Inflammatory macrophage (primary cell): ENCODE results near the gene TRIM6.
"Not testable (repeated sequence)": the region's sequence is repeated elsewhere in the genome, so short reads cannot be mapped to it uniquely, and the experiment has no call there.

Experiments
- DNase-seq, 2 donors: peaks; one replicate each; pipeline ENCODE4 v3.0.0-alpha.2; 2020 to 2022

TRIM6 gene

GRCh38 chr11:5604896-5605295 is 8.5 kb downstream of the TRIM6 start:
- DNase-seq, result no peak

DNA sequence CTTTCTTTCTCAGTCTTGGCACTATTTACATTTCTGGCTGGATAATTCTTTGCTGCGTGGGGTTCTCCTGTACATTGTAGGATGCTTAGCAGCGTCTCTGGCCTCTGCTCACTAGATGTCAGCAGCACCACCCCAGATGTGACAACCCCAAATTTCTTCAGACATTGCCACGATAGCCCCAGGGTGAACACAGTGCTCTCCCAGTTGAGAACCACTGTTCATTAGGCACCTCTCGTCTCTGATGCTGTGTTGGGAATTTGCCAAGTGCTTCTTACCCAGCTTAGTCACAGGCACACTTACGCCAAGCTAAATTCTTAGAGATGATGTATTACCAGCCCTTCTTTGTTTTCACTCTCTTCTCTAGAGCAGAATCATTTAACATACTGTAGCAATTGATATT is 9.4 kb downstream of the TRIM6 start:
- no peak for DNase-seq

GRCh38 chr11:5608808-5609207 is 12.4 kb downstream of the TRIM6 start:
- DNase-seq, result no peak

GRCh38 chr11:5610446-5610845 is 14.0 kb downstream of the TRIM6 start:
- DNase-seq, result no peak

GRCh38 chr11:5611627-5612026 is 15.2 kb downstream of the TRIM6 start:
- DNase-seq, result no peak

DNA sequence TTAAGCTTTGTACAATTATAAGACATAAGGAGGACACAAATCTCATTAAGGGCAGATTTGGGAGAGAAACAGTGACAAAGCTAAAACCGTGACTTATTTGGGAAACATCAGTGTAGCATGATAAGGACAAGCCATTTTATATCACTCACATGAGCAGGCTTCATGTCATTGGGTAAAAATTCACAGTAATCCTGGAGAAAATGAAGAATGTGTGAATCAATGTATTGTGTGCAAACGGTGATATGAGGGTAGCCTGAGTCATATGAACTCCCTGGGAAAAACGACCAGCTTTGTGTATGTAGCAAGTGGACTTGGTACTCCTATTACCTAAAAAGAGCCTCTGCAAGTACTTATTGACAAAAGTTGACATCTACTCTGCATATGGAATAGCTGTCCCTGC is 22.4 kb downstream of the TRIM6 start:
- DNase-seq, result no peak

- no peak for DNase-seq
Measured at GRCh38 chr11:5620651-5621521, 24.4 kb downstream of the TRIM6 start.

- no peak for DNase-seq
Measured at GRCh38 chr11:5621580-5621979, 25.1 kb downstream of the TRIM6 start.

GRCh38 chr11:5622802-5623201 is 26.4 kb downstream of the TRIM6 start:
- DNase-seq, result no peak

DNA sequence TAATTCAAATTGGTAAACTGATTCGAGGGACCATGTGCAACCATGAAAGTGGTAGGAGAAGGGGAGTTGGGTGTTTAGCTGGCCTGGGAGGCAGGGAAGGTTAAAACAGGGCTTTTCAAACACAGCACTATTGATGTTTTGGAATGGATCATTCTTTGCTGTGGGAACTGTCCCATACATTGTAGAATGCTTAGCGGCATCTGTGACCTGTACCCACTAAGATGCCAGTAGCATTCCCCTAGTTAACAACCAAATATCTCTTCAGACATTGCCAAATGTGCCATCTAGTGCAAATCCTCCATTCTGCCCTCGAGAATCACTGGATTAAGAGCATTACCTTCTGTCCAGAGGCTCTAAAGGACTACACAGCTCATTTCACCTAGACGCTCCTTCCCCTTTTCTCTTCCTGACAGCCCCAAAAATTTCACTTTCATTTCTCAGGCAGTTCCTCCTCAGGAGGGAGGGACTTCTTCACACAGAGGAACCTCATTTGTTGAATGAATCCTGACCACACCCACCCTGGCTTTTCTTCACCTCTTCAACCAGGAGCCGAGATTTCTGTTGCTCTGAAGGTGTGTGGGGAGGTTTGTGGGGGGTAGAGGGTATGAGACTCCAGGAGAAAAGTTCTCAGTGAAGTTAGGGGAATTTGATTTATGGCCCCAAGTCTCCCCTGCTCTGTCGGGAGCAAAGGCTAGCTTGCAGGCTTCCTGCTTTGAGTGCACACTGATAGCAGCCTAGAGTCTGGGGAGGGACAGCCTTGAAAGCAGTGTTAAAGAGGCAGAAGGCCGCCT is 28.2 kb downstream of the TRIM6 start, which contains the start of gene TRIM34:
TRIM34 (plus strand) TSS at position 513 of the 791 bp plus-strand sequence. CDS start 7,331 bp downstream, outside the sequence.
- peak; percentile 80 to 89 for DNase-seq

- no peak for DNase-seq
Measured at GRCh38 chr11:5625281-5625680, 28.8 kb downstream of the TRIM6 start.

DNA sequence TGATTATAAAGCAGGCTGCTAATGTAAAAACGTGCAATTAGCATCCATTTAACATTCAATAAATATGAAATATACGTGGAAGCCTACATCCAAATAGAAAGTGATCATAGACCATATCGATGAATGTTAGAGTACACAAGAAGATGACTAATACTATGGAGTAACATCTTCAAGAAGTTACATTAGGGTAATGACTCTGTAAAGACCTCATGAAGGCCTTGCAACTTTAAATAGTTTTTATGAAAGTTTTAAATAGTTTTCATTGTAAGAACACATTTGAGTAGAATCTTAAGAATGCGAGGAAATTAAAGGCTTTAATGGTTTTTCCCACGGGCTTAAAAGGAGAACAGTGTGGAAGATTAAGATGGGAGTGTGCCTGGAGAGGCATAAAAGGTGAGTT is 29.8 kb downstream of the TRIM6 start:
- DNase-seq, result peak in 1 of 2 donors; percentile 46

DNA sequence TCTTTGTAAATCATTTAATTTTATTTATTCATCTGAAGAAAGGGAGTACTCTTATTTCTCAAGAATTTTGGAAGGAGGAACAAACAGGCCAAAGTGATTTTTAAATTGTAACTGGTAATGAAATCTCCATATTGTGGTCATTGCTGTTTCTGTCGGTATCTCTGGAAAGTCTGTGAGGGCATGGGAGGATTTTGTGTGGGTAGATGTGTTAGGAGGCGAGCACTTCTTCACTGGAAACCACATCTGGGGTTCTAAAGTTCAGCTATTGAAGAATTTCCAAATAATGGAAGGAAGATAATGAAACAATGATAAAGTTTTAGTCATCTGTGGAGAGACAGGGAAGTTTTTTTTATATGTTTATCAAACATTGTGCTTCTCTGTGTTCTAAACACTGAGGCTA is 35.0 kb downstream of the TRIM6 start:
- peak; percentile 62 to 69 for DNase-seq

GRCh38 chr11:5631969-5632635 is 35.7 kb downstream of the TRIM6 start:
- peak; percentile 17 to 20 for DNase-seq

DNA sequence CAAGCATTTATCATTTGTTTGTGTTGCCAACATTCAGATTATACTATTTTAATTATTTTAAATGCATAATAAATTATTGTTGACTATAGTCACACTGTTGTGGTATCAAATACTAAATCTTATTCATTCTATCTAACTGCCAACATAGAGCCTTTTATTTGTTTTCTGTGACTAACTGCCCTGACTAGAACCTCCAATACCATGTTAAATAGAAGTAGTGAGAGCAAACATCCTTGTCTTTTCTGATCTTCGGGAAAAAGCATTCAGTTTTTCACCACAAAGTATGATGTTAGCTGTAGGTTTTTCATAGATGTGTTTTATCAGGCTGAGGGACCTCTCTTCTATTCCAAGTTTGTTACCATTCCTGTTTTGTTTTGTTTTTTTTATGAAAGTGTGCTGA is 43.5 kb downstream of the TRIM6 start:
- no peak for DNase-seq

DNA sequence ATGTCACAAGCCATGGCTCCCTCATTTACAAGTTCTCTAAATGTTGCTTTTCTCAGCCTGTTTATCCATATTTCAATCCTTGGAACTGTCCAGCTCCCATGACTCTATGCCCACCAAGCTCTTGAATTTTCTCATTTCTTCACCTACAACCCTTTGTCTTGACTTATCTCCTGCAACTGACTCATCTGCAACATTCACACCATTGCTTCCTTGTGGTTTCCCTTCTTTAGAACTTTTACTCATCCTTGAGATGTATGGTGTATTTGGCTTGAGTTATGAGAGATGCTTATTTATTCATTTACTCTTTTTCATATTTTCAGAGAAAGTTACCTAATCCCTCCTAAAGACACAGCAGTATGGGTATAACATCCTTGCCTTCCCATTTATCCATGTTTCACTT is 47.1 kb downstream of the TRIM6 start:
- DNase-seq, result no peak

DNA sequence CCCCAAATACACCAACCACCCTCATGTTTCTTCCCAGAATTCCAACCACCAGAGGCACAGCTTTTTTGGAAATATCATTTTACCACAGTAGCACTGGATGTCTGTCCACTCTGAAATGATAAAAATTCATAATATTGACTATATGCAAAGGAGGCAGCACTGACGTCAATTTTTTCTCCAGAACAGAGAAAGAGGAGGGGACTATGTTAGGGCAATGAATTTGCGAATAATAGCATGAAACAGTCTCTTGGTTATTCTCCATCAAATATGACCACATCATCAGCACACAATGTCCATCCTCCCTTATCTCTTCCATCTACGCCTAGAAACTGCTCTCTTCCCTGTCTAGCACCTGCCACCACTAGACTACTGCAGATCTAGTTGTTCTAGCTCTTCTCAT is 49.7 kb downstream of the TRIM6 start:
- no peak for DNase-seq

DNA sequence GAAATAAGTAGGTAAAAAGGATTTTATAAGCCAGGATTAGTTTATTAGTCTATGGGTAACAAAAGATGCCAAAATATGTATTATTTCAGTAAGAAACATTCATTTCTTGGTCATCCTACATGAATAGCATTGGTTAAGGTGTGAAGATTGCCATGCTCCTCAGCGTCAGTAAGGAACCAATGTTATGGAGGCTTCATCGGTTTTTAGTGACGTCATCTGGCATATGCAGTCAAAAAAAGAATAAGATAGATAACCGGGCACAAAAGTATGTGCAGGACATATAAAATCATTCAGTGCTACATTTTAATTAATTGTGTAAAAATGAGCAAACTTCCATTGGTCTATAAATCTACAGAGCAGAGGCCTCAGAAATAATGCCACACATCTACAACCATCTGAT is 59.0 kb downstream of the TRIM6 start:
- DNase-seq, result no peak

DNA sequence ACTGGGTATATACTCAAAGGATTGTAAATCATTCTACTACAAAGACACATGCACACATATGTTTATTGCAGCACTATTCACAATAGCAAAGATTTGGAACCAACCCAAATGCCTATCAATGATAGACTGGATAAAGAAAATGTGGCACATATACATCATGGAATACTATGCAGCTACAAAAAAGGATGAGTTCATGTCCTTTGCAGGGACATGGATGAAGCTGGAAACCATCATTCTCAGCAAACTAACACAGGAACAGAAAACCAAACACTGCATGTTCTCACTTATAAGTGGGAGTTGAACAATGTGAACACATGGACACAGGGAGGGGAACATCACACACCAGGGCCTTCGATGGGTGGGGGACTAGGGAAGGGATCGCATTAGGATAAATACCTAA is 60.5 kb downstream of the TRIM6 start:
- DNase-seq, result not testable (repeated sequence)

GRCh38 chr11:5658318-5658717 is 61.9 kb downstream of the TRIM6 start:
- DNase-seq, result no peak
